ENCODE data around the gene PPT1. TPM values are rescaled to one million over a fixed set of nuclear protein-coding genes. Genes with fewer than 3 reads are reported as not detected.

Gene PPT1
- total RNA-seq, 1 donor from 2014 or later: 41.0 TPM

GRCh38 chr1:40027647-40028046, 69.4 kb downstream of the PPT1 start:
- no peak for DNase-seq

DNA sequence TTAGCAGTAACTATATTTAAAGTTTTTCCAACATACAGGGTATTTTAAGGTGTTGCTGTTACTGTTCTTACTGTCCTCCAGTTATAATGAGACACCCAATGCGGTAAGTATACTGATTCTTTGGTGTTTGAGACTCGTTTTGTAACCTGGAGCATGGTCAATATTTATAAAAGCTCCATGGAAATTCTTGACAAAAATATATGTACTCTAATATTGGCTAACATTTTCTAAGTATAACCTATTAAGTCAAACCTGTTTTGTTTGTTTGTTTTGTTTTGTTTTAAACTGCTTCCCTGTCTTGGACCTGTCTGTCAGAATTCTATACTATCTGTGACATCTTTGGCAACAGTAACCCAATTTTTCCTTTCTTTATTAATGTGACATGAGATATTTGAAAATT, 72.4 kb downstream of the PPT1 start:
- no peak for DNase-seq

DNA sequence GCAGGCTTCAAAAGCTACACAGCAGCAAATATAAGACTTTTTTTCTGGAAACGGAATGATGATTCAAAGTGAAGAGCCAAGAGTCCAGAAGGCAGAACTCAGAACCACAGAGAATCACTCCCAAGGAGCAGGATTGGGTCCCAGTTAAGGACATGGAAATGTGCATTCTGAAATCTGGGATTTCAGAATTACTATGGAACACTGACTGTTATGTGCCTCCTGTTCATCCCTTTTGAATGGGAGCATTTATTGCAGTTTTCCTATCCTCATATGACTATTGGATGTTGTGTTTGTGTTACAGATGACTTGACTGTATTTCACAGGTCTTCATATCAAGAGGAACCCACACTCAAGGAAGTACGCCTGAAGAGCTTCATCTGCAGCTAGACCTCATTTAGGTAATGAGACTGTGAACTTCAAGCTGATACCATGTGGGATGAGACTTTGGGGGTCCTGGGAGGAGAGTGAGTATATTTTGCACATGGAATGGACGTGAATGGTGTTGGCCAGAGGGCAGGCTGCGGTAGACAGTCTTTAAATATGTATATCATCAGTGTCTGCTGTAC, 73.6 kb downstream of the PPT1 start:
- DNase-seq: no peak

Other genes with a start within 250 kb of the PPT1 start
- 42.7 TPM for gene TRIT1, start 213.7 kb downstream of the PPT1 start, total RNA-seq
- gene MYCL, start 195.3 kb downstream of the PPT1 start, total RNA-seq: 12.5 TPM
- gene MFSD2A, start 142.1 kb downstream of the PPT1 start, total RNA-seq: 18.4 TPM
- 126 TPM for gene CAP1, start 56.5 kb downstream of the PPT1 start, total RNA-seq
- 101 TPM for gene RLF, start 64.1 kb upstream of the PPT1 start, total RNA-seq
- not detected for gene TMCO2, start 150.7 kb upstream of the PPT1 start, total RNA-seq
- gene ZMPSTE24, start 161.0 kb upstream of the PPT1 start, total RNA-seq: 51.0 TPM
- 17.5 TPM for gene COL9A2, start 220.0 kb upstream of the PPT1 start, total RNA-seq

Data from occipital lobe (tissue), 2 donors.